KOPT-K1 (cell line): Measurements from ENCODE around the gene L1CAM.

Source experiments
- H3K27ac ChIP-seq: fragments of 200-600 bp; sonication (generic); 2 replicates; pipeline ENCODE4 v1.5.1; 2016; ENCODE audit warnings: antibody characterized with exemption, mild to moderate bottlenecking, low read depth, low read length; ENCODE audit not compliant: poor library complexity, severe bottlenecking
- H3K36me3 ChIP-seq: fragments of 200-600 bp; sonication (generic); 2 replicates; pipeline ENCODE4 v1.5.1; 2017; ENCODE audit warnings: antibody characterized with exemption, mild to moderate bottlenecking, low read length, moderate library complexity; ENCODE audit not compliant: insufficient read depth
- H3K9me3 ChIP-seq: fragments of 200-600 bp; sonication (generic); 2 replicates; pipeline ENCODE4 v1.5.1; 2017; ENCODE audit warnings: antibody characterized with exemption, low read length, mild to moderate bottlenecking; ENCODE audit not compliant: insufficient read depth, poor library complexity, severe bottlenecking

The L1CAM gene

DNA sequence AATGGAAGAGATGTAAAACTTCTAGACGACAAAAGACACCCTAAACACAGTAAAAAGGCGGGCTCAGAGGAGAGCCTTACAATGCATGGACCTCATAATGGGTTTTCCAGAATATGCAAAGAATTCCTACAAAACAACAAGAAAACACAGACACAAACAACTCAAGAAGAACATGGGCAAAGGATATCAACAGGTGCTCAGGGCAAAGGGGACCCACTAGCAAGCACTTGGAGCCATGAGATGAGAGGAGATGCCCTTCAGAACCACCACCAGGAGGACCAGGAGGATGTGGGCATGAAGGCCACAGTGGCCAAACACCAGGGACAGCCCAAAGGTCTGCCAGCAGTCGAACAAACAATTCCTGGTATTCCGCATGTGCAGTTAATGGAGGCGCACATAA lies 72.8 kb downstream of the L1CAM start:
- no peak overlapping the region for H3K27ac ChIP-seq
- no peaks in the 10 kb centered on the region for H3K9me3 ChIP-seq
- H3K36me3 ChIP-seq = no peaks in the 10 kb centered on the region

DNA sequence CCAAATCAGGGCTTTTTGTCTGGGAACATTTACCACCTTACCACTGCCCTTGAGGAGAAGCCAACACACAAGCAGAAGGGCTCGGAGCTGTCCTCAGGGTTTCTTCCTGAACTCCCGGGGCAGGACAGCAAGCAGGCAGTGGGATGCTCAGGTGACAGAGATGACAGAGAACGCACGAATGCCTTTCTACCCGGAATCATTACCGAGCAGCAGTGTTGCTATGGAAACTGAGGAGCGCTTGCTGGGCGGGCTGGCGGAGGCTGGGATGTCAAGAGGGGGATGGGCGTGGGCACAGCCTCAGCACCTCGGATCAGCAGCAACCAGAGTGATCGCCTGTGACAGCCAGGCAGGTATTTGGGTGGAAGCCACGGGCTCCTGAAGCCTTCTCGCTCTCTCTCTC lies 73.8 kb downstream of the L1CAM start:
- H3K9me3 ChIP-seq = no peaks in the 10 kb centered on the region
- H3K27ac ChIP-seq = no peak overlapping the region
- no peaks in the 10 kb centered on the region for H3K36me3 ChIP-seq
